Endothelial cell of umbilical vein (primary cell): ENCODE measurements around the gene SHC1. TPM values are rescaled to one million over a fixed set of nuclear protein-coding genes. Genes with fewer than 3 reads are reported as not detected.

ENCODE experiments used
- BruUV-seq: library from RNA; stranded (reverse); fragments of 400-500 nt; replicated peaks from 2 replicates; lab custom pipeline; 2021; lab: Mats Ljungman, UMichigan
- CTCF ChIA-PET: fragments of 300-600, 350-600 bp; sonication (Branson Sonifier 250); formaldehyde crosslinking; loops from one replicate; lab custom pipeline; 2021; ENCODE audit warnings: antibody characterized with exemption, inconsistent platforms; lab: Charles Lee
- POLR2A ChIA-PET: fragments of 300-600, 350-600 bp; sonication (Branson Sonifier 250); formaldehyde crosslinking; loops from one replicate; lab custom pipeline; 2021; ENCODE audit warnings: antibody characterized with exemption, inconsistent platforms; lab: Charles Lee
- DNase-seq: peaks from one replicate; pipeline ENCODE4 v3.0.0-alpha.2; 2011; ENCODE audit warnings: low read depth, low spot score
- FAIRE-seq: peaks from 2 replicates; lab custom pipeline; 2011; peaks lifted over from hg19 to GRCh38; lab: Jason Lieb, UNC
- H2AFZ ChIP-seq: 2 replicates; pipeline ENCODE4 v1.6.0; 2012; ENCODE audit warnings: low read depth, low read length, control low read depth, inconsistent platforms
- H3K27ac ChIP-seq: 2 replicates; pipeline ENCODE4 v1.5.1; 2011; ENCODE audit warnings: low read depth, mild to moderate bottlenecking, control low read depth, low read length, moderate library complexity; ENCODE audit not compliant: insufficient read depth
- H3K27me3 ChIP-seq, 2 experiments: 2 replicates each; pipeline versions ENCODE4 v1.6.0 to v1.6.1; 2011; ENCODE audit warnings: low read length in 2 of 2, mixed read lengths in 1 of 2; ENCODE audit not compliant: control insufficient read depth in 2 of 2, insufficient read depth in 2 of 2
- H3K36me3 ChIP-seq, 2 experiments: 2 replicates in 1 of 2; 3 replicates in 1 of 2; pipeline ENCODE4 v1.5.1; 2011; ENCODE audit warnings: low read length in 2 of 2, mild to moderate bottlenecking in 1 of 2, moderate library complexity in 1 of 2; ENCODE audit not compliant: control insufficient read depth in 2 of 2, insufficient read depth in 2 of 2; ENCODE audit errors: extremely low read depth in 1 of 2
- H3K4me1 ChIP-seq: 3 replicates; pipeline ENCODE4 v1.5.1; 2011; ENCODE audit warnings: mild to moderate bottlenecking, low read length; ENCODE audit not compliant: control insufficient read depth, insufficient read depth; ENCODE audit errors: extremely low read depth
- H3K4me2 ChIP-seq: 2 replicates; pipeline ENCODE4 v1.6.1; 2011; ENCODE audit warnings: low read length, control low read depth, mixed read lengths; ENCODE audit not compliant: insufficient read depth
- H3K4me3 ChIP-seq, 3 experiments: fragments of 200-600 bp in 1 of 3; sonication (generic), shearing (Covaris generic) in 1 of 3; replicated peaks in 1 of 3; 2 replicates each; pipeline ENCODE4 v1.5.1; 2011 to 2016; ENCODE audit warnings: control low read depth in 3 of 3, low read length in 3 of 3, mild to moderate bottlenecking in 2 of 3, inconsistent platforms in 1 of 3, low read depth in 1 of 3, moderate library complexity in 1 of 3; ENCODE audit not compliant: insufficient read depth in 1 of 3
- H3K79me2 ChIP-seq: 2 replicates; pipeline ENCODE4 v1.6.0; 2012; ENCODE audit warnings: low read length, inconsistent platforms; ENCODE audit not compliant: control insufficient read depth, insufficient read depth
- H3K9ac ChIP-seq: replicated peaks from 2 replicates; pipeline ENCODE3; 2011; ENCODE audit warnings: low read length, control low read depth; ENCODE audit not compliant: insufficient read depth; ENCODE audit errors: extremely low read depth
- H3K9me1 ChIP-seq: replicated peaks from 3 replicates; pipeline ENCODE4 v1.6.0; 2011; ENCODE audit warnings: mild to moderate bottlenecking, low read length; ENCODE audit not compliant: control insufficient read depth, insufficient read depth; ENCODE audit errors: extremely low read depth
- H3K9me3 ChIP-seq: replicated peaks from 2 replicates; pipeline ENCODE4 v1.5.1; 2012; ENCODE audit warnings: low read length, inconsistent platforms; ENCODE audit not compliant: control insufficient read depth, insufficient read depth
- H4K20me1 ChIP-seq: replicated peaks from 2 replicates; pipeline ENCODE3; 2011; ENCODE audit warnings: mild to moderate bottlenecking, low read length; ENCODE audit not compliant: control insufficient read depth, insufficient read depth; ENCODE audit errors: extremely low read depth
- EZH2 ChIP-seq: IDR thresholded peaks from 2 replicates; pipeline ENCODE4 v1.6.1; 2012; ENCODE audit warnings: borderline replicate concordance, low read depth, mild to moderate bottlenecking, moderate library complexity, low read length, inconsistent platforms; ENCODE audit not compliant: severe bottlenecking
- FOS ChIP-seq: IDR thresholded peaks from 2 replicates; pipeline ENCODE4 v1.6.1; 2011; ENCODE audit warnings: mild to moderate bottlenecking, low read length, moderate library complexity, borderline replicate concordance; ENCODE audit not compliant: insufficient read depth
- GATA2 ChIP-seq: IDR thresholded peaks from 2 replicates; pipeline ENCODE4 v1.7.0; 2011; ENCODE audit warnings: low read depth, mild to moderate bottlenecking, moderate library complexity, mixed read lengths, low read length; ENCODE audit not compliant: insufficient read length, insufficient read depth
- JUN ChIP-seq: IDR thresholded peaks from 2 replicates; pipeline ENCODE4 v1.6.1; 2011; ENCODE audit warnings: borderline replicate concordance, low read depth; ENCODE audit not compliant: insufficient read length, insufficient read depth
- MYC ChIP-seq: IDR thresholded peaks from one replicate; pipeline ENCODE4 v1.6.1; 2011; ENCODE audit warnings: mild to moderate bottlenecking, low read depth, low read length
- POLR2A ChIP-seq: IDR thresholded peaks from 2 replicates; pipeline ENCODE4 v1.6.1; 2012; ENCODE audit warnings: low read depth, mild to moderate bottlenecking, control low read depth, low read length
- POLR2AphosphoS5 ChIP-seq: IDR thresholded peaks from 2 replicates; pipeline ENCODE4 v1.6.1; 2012; ENCODE audit warnings: low read depth, mild to moderate bottlenecking, control low read depth, low read length, moderate library complexity; ENCODE audit not compliant: insufficient read depth
- dilution Hi-C: fragments of 300-500 bp; cut with MboI; formaldehyde crosslinking; loops from one replicate; pipeline ENCODE4 v1.15.0; 2019; ENCODE audit warnings: low sequenced_read_pairs; ENCODE audit not compliant: extremely low pct_ligation_motif_present
- intact Hi-C: fragments of 100-400 bp; cut with micrococcal nuclease; formaldehyde crosslinking; loops from one replicate; pipeline ENCODE4 v1.10.0; 2022
- polyA plus RNA-seq, 4 experiments: library from polyadenylated mRNA; depleted of rRNA in 3 of 4; stranded (reverse) in 3 of 4; unstranded in 1 of 4; fragments of >200 nt; gene quantifications; 2 replicates each; pipeline versions ENCODE4 v1.2.1 to v1.2.3, GENCODE V29; 2011 to 2012; ENCODE audit warnings: missing spikeins in 1 of 4
- total RNA-seq: library from RNA; stranded (reverse); gene quantifications from 2 replicates; pipeline ENCODE4 v1.2.3, GENCODE V29; 2021
- TF ChIP-seq, protein P1 (sequence below): IDR thresholded peaks from 2 replicates; pipeline ENCODE4 v1.6.1; 2011; ENCODE audit not compliant: insufficient read depth, insufficient read length
- TF ChIP-seq, protein P2 (sequence below), 2 donors: IDR thresholded peaks; 1 replicate in 1 of 2; 2 replicates in 1 of 2; pipeline ENCODE4 v1.5.1; 2011; ENCODE audit warnings: low read length in 2 of 2, mild to moderate bottlenecking in 2 of 2, moderate library complexity in 2 of 2, control low read depth in 1 of 2, inconsistent platforms in 1 of 2, low read depth in 1 of 2; ENCODE audit not compliant: insufficient read depth in 1 of 2; ENCODE audit errors: extremely low read depth in 1 of 2

The SHC1 gene
- total and polyA plus RNA-seq, 2 donors (not counting 3 experiments of a cell fraction or from before 2014, with no cell fraction given): 316 to 324 TPM

DNA sequence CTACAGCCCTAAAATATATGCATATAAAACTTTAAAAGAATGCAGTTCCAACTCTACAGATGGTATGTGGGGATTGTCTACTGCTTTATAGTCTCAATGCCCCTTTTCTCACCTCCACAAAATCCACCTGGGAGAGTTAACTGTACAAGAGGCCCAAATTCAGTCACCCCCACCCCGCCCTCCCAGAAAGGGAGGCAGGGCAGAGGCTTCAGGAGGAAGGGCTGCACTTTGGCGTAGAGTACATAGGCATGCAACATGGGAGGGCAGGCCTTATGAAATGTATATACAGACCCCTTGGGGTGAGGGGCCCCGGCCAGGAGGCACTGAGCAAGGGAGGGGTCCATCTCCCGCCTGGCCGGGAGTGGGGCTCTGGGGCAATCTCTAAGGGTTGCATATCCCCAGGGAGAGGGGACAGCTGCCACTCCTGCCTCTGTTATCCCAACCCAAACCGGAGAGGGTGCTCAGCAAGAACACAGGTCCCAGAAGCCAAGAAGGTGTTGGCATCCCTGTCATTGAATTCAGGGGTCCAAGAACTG is 7.7 kb downstream of the SHC1 start:
- Histone ChIP-seq H3K36me3 (peaks cover 19 to 47% of the 10 kb centered on the region in 2 experiments), H3K9me3 (no peaks in the 10 kb centered on the region), H3K27ac (no peak overlapping the region), H4K20me1 (no peaks in the 10 kb centered on the region), H3K27me3 (no peaks in the 10 kb centered on the region), H3K4me1 (peaks cover 40% of the 10 kb centered on the region), H3K4me3 (no peak overlapping the region), H3K9me1 (no peaks in the 10 kb centered on the region), H3K79me2 (peaks cover 40% of the 10 kb centered on the region), H3K9ac (peak overlapping the region; percentile 83), H3K4me2 (peak overlapping the region; percentile 86), H2AFZ (no peak overlapping the region)
- TF ChIP-seq, protein P1, sequence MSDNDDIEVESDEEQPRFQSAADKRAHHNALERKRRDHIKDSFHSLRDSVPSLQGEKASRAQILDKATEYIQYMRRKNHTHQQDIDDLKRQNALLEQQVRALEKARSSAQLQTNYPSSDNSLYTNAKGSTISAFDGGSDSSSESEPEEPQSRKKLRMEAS: no peak
- TF ChIP-seq POLR2A (no peak), EZH2 (no peak), GATA2 (no peak), JUN (no peak), FOS (no peak), POLR2AphosphoS5 (no peak), MYC (no peak)
- TF ChIP-seq, protein P2, sequence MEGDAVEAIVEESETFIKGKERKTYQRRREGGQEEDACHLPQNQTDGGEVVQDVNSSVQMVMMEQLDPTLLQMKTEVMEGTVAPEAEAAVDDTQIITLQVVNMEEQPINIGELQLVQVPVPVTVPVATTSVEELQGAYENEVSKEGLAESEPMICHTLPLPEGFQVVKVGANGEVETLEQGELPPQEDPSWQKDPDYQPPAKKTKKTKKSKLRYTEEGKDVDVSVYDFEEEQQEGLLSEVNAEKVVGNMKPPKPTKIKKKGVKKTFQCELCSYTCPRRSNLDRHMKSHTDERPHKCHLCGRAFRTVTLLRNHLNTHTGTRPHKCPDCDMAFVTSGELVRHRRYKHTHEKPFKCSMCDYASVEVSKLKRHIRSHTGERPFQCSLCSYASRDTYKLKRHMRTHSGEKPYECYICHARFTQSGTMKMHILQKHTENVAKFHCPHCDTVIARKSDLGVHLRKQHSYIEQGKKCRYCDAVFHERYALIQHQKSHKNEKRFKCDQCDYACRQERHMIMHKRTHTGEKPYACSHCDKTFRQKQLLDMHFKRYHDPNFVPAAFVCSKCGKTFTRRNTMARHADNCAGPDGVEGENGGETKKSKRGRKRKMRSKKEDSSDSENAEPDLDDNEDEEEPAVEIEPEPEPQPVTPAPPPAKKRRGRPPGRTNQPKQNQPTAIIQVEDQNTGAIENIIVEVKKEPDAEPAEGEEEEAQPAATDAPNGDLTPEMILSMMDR (IDR thresholded peaks at IDR 0.05; ENCODE audit: extremely low read depth in 1 of 2, insufficient read depth in 1 of 2, low read depth in 1 of 2, low read length in 2 of 2): no peak
- intact Hi-C loops (loop anchor here (1.0 kb wide), 1 partner anchor 20 kb away; the partner anchor contains the start of gene FLAD1), dilution Hi-C loops (no loop called here)
- BruUV-seq: no TSS peak
- POLR2A ChIA-PET: no interaction called here
- CTCF ChIA-PET: interaction anchor here (1.0 to 4.0 kb wide), 5 partner anchors 7 to 36 kb away, joined by 3 to 48 read pairs (median 30); partner anchors contain the start of genes LENEP and SHC1
- DNase-seq: no peak
- no peak for FAIRE-seq
